ENCODE measurements around the gene ATXN10. TPM values are rescaled to one million over a fixed set of nuclear protein-coding genes. Genes with fewer than 3 reads are reported as not detected.

Gene ATXN10
- total RNA-seq, 1 experiment from 2014 or later = 103 TPM

DNA sequence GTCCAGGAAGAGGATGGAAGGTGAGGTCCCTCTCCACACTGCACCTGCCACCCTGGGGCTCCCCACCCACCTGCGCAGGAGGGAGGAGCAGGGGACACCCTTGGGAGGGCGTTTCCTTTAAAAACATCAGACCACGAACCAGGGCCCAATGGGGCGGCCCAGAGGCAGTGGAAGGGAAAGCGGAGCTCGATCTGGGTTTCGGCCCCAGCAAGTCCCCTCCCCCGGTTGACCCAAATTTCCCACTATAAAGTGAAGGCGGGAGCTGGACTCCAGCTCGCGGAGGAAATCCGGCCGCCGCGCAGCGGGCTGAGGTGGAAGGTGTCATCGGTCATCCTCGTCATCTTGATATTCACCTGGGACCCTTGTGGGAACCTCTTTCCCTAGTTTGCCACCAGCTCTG, 206.0 kb downstream of the ATXN10 start:
- no peak for DNase-seq (ENCODE audit: low read depth)

DNA sequence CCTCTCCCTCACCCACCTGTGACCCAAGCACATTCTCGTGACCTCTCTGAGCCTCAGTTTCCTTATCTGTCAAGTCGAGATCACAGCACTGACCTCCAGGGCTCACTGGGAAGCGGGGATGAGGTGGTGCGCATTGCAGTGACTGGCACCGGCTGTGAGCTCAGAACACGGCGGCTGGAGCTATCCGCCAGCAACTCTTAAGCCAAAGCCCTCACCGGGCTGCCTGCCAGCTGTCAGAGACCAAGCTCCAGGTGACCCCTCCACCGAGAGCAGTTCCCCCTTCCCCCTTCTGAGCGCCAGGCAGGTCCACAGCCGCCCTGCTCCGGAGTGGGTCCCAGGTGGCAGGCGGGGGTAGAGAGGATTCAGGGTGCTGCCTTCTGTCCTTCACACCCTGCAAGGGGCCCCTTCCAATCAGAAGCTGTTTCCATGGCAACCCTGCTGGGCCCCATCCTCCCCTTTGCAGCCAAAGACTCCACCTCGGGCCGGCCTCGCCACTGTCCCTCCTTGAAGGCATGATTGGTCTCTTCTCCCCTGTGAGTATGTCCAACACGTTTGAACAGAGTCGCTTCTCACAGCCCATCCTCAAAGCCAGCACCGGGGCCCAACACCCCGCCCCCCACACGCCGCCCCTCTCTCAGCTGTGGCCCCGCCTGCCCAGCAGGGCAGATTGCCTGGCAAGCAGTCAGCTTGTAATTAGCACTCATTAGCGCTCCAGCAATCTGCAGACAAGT, 206.6 kb downstream of the ATXN10 start:
- DNase-seq (ENCODE audit: low read depth) = no peak

DNA sequence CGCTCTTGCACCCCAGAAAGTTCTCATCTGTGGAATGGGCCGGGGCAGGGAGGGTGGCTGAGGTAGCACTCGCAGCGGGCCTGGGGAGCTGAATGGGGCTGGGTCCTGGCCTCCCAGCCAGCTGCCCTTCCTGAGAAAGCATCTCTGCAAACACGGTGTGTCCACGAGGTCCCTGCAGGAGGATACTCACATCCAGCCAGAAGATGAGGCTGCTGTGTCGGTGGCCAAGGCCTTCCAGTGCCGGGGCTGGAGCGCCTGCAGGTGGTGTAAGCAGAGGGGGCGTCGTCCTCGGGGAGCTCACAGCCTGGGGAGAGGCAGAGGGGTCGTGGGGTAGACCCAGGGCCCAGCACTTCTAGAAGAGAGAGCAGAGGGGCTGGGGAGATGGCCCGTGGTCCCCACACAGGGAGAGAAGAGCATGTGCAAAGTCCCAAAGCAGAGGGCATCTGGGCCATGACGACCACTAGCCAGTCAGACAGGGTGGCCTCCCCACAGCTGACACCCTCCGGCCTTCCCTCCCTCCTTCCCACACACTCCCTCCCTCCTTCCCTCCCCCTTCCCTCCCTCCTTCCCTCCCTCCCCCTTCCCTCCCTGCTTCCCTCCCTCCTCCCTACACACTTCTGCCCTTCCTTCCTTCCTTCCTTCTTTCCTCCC, 207.4 kb downstream of the ATXN10 start:
- no peak for DNase-seq (ENCODE audit: low read depth)

DNA sequence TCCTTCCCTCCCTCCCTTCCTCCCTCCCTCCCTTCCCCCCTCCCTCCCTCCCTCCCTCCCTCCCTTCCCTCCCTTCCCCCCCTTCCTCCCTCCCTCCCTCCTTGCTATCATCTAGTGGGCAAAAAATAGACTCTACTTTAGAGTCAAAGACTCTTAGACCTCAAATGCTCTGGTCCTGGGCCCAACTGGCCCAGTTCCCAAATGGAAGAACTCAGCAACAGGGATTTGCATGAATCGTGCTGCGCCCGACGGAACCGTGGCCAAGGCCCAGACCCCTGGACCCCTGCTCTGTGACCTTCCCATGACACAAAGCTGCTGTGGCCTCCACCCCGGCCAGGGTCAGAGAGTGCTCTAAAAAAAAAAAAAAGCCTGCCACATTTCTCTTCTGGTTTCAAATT, 207.9 kb downstream of the ATXN10 start:
- DNase-seq (ENCODE audit: low read depth) = no peak

DNA sequence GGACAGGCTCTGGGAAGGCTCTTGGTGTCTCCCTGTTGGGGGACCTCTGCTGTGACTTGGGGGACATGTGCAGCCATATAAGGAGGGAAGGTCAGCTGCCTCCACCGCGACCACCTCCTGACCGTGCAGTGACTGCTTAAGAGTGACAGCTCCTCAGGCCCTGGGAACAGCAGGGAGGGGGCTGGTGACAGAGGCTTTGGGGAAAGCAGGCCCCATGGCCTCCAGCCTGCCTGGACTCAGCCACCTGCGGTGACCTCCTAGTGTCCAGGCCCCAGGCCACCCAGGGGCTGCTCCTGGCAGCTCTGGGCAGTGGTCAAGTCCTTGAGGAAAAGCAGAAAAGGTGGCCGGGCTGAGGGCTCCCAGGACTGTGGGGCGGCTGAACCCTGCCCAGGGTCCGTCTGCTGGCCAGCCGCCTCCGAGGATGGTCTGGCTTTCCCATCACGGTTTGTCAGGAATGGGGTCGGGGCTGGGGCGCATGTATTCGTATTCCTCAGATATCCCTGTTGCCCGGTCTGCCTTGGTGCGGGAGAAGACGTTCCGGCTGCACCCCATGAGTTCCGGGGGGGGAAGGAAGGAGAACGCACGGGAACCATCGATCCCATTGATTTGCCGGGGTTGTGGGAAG, 208.6 kb downstream of the ATXN10 start:
- no peak for DNase-seq (ENCODE audit: low read depth)

DNA sequence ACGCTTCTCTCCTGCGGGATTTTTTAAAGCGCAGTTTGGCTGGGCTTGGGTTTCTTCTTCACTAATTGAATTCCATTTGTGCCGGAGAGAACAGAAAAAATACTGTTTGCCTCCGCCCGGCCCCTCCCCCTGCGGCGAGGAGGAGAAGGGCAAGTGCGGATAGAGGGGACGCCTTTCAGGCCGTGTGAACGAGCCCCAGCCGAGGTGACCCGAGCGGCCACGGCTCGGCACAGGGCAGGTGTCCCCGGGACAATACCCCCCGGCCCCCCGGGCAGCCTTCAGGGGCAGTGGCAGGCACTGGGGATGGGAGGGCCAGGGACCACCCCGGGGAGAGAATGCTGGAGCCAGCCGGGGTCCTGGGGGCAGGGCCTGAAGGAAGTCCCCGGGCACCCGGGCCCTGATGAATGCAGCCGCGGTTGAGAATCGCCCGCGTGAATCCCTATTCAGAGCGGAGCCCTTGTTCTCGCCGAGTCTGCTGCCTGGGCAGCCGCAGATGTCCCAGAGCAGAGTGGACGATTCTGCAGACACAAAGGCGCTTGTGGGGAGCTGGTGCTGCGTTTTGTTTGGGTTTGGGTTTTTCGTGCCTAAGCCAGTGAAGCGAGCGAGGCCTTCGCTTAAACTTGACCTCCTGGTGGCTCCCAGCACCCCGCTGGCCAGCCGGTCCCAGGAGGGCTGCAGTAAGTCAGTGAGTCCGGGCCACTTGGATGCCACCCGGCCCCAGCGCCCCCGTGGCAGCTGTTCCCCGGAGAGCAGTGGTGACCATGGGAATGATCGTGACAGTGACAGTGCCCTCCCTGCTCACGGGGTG, 209.3 kb downstream of the ATXN10 start:
- no peak for DNase-seq (ENCODE audit: low read depth)

DNA sequence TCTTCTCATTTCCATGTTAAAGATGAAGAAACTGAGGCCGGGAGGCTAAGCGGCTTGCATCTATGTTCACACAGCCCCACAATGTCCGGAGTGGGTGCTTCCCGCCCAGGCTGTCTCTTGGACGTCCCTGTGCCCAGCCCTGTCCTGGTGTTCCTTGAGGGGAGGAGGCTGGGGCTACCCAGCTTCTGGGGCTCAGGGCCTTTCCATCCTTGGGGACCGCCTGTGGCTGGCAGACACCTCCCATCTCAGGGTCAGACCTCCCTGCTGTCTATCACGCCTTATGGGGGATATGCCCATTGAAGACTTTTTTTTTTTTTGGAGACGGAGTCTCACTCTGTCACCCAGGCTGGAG, 209.9 kb downstream of the ATXN10 start:
- no peak for DNase-seq (ENCODE audit: low read depth)

DNA sequence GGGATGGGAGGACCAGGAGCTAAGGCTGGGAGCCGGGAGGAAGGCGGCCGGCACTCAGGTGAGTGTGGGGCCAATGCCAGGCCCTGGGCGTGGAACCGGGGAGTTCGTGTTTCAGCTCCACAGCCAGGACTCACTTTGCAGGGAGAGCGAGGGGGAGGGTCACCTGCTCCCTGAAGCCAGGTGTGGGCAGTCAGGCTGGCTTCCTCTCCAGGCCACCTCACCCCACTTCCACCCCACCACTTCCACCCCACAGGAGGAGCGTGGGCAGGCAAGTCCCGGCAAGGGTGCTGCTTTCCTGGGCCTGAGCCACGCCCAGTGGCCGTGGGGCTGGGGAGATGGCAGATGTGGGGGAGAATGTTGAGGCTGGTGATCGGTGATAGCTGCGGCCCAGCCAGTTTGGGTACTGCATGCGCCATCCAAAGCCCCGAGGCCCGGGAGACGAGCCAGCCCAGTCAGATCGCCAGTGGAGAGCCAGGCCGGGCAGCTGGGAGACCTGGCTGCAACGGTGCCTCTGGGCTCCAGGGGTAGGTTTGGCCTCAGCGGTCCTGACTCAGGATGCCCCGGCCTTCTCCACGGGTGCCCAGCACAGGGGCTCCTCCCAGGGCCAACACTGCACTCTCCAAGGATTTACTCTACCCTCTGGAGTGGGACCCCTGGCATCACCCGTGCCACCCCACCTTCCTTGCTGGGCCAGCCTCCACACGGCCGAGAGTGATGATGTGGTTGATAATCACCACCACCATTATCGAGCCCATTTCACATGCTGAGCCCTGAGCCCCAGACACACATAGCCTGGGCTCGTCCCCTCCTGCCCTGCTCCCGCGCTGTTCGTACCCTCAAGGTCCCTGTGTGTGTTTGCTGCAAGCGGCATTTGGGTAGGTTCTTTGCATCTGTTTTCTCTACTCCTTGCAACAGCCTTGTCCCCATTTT, 211.5 kb downstream of the ATXN10 start:
- peak; percentile 48 for DNase-seq (ENCODE audit: low read depth)

DNA sequence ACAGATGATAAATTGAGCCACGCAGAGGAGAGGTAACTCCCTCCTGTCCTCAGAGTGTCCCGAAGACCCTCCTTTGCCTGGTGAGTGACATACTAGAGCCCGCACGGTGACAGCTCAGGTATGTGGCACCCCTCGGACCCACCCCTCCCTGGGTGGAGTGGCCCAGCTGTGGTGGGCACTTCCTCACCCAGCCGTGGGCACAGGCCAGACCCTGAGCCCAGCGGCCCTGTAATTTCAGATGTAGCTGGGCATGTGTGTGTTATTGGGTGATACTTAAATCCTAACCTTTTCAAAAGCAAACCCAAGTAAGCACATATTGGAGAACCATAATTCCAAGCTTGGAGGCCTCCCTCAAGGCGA, 212.2 kb downstream of the ATXN10 start:
- no peak for DNase-seq (ENCODE audit: low read depth)

DNA sequence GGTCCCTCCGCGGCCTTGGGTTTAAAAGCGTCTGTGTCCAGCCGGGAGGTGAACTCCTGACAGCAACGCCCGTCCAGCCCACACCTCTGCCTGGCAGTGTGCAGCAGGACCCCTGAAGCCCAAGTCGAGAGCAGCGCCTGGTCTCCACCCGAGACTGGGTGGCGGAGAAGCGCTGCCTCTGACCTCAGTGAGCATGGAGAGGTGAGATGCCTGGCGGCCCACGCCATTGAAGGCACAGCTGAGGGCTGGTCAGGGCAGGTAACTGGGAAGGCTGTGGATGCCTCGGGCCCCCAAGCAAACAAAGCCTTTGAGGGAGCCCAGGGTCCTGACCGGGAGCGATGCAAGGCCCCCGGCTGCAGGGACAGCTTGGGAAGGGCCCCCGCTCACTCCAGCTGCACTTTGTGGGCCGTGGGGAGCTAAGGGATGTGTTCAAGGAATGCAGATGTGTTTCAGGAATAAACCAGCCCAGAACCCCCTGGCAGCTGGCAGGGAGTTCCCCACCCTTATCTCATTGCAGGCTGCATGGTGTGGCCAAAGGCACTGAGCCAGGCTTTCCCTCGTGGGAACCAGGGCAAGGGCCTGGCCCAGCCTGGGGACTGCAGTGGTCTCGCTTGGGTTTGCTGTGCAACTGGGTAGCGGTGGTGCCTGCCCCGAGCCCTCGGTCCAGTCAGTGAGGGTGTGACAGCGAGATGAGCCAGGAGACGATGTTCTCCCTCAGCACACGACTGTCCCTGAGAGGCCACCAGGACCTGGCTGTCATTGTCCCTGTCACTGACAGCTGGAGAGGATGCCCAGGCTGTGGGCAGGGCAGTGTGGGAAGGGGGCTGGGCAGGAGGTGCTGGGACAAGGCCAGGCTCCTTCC, 212.8 kb downstream of the ATXN10 start:
- no peak for DNase-seq (ENCODE audit: low read depth)

DNA sequence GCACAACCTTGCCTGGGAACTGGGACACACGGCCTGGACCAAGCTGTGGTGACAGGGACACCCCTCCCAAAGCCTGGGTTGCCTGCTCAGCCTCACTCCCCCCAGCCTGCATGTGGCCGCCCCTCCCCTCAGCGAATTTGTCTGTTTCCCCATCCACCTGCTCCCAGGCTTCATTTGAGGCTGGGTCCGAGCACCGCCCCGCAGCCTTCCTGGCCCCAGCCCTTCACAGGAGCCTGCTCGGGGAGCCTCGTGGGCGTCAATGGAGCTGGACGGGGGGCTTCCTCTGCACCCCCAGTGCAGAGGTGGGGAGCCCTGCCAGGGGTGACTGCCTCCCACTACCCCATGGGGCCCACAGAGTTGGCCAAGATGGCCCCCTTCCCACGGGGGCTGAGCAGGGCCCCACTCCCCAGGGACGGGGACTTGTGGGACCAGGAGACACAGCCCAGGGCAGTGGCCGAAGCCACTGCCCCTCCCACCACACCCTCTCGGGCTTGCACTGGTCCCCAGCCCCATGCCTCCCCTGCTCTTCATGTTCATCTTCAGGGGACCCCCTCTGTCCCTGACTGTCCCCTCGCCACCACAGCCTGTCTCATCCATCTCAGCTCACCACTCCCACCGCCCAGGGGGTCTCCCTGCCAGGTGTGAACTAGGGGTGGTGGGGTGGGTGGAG, 213.7 kb downstream of the ATXN10 start:
- no peak for DNase-seq (ENCODE audit: low read depth)

DNA sequence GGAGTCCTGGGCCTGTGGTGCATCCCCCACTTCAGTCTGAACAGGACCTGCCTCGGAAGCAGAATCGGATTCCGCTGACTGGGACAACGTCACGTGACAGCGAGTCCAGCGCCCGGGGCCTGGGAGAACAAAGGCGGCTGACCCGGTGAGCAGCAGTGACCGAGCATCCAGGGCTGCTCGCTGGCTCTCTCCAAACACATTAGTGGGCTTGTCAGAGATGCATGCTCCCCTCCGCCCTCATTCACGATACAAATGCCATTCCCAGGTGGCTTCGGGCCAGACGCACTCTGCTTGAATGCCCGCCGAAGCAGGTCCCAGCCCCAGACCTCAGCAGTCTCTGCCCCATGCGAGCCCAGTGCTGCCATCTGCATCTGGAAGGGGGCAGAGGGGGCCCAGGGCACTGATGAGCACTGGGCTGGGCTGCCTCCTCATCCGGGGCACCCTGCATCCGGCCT, 214.3 kb downstream of the ATXN10 start:
- peak; percentile 45 for DNase-seq (ENCODE audit: low read depth)

DNA sequence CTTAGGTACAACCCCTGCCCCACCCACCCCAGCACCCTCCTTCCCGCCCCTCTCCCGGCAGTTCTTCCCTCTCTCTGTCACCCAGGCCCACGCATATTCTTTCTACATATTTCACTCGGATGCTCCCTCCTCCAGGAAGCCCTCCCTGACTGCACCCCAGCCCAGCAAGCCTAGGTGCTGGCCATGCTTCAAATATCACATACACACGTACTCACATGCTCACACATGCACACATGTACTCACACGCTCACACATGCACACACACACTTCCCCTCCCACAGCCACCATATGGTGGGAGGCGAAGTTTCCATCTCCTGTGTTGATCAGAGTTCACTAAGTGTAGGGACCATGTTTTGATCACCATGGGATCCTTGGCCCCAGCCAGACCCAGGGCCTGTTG, 214.9 kb downstream of the ATXN10 start:
- no peak for DNase-seq (ENCODE audit: low read depth)

DNA sequence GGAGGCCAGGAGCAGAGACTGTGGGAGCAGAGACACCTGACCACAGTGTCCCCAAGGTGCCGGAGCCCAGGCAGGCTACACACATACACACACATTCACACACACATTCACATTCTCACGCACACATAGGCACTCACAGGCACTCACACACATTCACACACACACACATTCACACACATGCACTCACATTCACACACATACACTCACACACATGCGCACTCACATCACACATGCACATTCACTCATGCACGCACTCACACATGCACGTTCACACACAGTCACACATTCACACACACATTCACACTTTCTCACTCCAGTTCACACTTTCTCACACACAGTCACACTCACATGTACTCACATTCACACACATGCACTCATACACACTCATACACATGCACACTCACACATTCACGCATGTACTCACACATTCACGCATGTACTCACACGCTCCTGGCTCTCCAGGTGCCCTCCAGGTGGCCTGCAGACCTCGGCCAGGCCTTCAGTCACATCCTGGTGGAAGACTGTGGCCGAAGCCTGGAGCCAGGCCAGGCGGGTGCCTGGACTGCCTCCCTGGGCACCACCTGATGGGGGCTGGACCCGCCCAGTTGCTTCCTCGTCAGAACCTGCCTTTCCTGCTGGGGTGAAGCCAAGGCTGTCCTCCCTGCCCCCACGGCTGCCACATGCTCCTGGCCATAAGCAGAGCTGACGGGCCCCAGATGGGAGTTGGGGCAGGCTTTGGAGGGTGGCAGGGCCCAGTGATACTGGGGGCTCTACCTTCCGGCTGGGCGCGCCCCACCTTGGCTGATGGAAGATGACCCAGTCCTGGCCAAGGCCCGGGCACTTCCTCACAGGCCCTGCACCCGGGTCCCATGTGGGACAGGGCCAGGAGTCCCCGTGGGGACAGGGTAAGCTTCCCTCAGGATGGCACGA, 215.8 kb downstream of the ATXN10 start:
- no peak for DNase-seq (ENCODE audit: low read depth)

DNA sequence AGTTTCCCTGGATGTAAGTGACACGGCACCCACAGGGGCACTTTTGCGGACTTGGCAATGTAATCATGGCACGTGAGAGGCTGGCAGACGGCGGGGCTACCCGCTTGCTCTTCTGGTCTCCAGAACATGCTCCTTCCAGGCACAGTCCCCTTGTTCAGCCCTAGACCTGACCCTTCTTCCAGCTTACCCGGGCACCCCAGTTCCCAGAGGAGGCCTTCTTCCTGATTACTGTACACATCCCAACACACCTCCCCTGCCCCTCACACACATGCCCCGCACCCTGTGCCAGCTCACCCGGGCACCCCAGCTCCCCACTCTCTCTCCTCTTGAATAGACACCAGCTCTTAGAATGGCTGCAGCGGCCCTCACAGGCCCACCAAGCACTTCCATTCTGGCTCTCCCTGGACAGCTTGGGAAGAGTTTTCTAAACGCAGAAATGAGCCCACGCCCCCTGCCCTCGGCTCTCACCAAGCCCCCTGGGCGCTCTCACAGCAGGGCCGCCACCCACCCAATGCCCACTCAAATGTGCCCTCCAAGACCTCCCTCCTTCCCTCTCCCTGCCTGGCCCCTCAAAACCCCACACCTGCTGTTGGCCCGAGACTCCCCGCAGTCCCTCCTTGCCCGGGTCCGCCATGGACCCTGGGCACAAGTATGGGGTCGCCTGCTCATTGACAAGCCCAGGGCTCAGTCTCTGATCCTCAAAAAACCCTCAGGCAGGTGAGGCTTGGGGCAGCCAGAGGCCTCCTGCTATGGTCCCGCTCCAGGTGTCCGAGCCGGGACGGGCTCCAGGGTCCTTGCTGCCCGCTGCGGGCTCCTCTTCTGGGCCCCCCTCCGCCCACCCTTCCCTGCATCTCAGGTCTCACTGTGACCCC, 216.8 kb downstream of the ATXN10 start:
- no peak for DNase-seq (ENCODE audit: low read depth)

DNA sequence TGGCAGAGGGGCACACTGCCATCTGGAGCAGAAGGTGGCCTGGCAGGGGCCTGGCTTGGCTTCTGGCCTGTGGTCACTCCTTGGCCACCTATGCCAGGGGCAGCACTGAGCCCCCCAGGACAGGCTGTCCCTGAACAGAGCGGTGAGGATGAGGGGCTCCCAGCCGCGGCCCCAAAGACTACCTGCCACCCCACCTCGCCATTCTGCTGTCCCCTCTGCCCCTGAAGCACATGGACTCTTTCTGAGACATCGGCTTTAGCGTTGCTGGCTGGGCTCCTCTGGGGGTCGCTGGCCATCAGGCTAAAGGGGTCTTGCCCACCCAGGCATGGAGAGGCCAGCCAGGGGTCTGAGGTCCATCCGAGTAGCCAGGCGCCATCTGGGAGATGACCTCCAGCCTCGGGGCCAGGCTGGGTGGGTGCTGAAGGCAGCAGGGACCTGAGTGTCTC, 217.5 kb downstream of the ATXN10 start:
- no peak for DNase-seq (ENCODE audit: low read depth)

DNA sequence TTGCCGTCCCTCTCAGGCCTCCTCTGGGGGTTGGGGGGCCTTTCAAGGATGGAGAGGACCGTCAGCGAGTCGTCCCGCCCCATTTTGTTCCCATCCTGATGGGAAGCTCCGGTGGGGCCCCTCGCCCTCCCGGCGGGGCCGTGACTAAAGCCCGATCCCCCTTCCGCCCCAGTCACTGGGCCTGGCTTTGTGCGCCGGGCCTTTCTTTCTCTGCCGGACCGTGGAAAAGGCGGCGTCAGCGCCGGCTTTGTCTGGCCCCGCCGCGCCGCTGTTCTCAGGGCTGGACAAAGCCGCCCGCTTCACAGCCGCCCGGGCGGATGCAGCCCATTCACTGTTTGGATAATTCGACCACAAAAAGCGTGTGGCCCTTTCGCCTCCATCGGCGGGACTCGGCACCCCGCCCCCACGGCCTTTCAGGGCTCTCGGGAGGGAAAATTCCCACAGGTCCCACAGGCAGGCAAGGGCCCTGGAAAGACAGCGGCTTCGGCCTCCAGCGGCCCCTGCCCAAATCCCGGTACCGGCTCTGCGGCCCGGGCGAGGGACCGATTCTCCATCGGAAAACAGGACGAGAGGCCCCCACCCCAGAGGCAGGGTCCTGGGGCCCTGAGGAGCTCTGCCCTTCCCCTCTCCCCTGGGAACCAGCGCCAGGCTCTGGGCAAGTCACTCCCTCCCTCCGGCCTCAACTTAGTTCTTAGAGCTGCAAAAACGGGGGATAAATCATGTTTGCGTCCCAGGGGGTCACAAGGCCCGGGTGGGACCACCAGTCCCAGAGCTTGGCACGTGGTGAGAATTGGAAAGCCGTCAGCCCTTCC, 218.1 kb downstream of the ATXN10 start:
- DNase-seq (ENCODE audit: low read depth) = peak; percentile 65

All from RPMI7951 (cell line).